Activated CD8-positive, alpha-beta memory T cell treated with anti-CD3 and anti-CD28 coated beads for 1 hour (primary cell): Measurements from ENCODE around the gene ACAD9.

Experiments used
- DNase-seq, 2 donors: peaks; one replicate each; pipeline ENCODE4 v3.0.0-alpha.2; 2020; ENCODE audit warnings: low read depth in 1 of 2; ENCODE audit errors: extremely low read depth in 1 of 2

ACAD9 gene

DNA sequence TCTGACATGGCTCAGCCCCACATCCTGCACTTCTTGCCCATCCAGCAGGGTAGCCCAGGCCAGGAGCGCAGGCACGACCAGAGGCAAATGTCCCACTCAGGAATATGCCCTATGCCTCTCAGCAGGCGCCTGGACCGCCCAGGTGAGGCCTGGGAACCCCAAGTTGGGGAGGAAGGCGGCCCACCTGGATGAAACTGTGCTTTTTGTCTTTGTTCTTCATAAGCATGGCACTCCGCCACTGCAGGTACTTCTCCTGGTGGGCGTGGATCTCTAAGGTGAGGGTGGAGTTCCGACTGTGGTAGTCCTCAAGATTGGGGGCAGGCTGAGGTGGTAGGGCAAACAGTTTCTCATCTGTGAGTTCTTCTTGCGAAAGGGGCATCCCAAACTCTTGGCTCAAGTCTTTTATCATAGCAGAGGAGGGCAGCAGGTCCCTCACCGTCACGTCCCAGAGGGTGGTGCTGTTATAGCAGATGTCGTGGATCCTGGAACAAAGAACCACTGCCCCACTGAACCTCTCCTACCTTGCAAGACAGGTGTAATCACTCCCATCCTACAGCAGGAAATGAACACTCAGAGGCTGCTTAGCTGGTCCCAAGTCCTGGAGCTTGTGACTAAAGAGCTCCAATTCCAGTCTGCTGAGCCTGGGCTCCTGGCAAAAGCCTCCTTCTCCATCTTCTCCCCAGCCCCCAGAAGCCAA is 53.2 kb downstream of the ACAD9 start:
- no peak for DNase-seq

DNA sequence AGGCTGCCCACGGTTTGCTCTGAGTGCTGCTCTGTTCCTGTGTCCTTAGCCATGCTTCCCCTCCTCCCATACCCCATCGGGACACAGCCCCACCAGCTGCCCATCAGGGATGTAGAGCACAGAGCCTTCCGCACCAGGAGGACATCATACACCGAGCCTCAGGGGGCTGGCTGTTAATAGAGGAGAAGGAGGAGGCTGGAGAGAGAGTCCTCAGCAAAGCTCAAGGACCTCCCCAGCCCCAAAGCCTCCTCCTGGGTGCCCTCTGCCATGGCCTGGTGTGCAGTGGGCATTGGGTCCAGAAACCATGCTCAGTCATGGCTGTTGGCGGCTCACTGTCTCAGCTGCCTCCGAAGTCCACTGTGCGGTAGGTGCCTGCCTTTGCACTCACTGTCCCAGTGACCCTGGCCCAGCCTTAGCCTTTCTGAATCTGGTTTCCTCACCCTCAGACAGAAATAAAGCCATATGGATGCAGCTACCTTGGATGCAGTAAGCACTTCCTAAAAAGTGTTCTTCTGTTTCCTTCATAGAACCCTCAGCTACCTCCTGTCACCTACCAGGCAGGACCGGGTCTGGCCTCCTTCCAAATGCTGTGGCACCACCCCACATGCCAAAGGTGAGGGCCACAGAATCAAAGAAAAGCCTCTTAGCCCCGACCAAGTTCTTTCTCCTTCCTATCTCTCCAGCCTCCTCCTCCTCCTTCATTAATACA is 53.9 kb downstream of the ACAD9 start:
- DNase-seq: no peak

DNA sequence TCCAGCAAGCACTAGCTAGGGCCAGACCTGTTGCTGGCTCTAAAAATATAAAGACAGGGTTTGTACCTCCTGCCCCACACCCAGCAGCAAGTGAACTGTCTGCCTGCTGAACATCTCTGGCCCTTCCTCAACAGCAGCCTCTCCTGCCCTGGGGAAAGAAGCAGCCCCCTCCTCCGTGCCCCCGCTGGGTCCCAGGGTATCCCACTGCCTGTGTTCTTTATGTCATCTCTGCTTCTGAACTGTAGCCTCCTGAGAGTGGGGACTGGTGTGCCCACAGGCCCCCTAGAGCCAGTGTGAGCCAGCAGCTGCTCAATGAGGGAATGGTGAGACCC is 54.5 kb downstream of the ACAD9 start:
- no peak for DNase-seq

DNA sequence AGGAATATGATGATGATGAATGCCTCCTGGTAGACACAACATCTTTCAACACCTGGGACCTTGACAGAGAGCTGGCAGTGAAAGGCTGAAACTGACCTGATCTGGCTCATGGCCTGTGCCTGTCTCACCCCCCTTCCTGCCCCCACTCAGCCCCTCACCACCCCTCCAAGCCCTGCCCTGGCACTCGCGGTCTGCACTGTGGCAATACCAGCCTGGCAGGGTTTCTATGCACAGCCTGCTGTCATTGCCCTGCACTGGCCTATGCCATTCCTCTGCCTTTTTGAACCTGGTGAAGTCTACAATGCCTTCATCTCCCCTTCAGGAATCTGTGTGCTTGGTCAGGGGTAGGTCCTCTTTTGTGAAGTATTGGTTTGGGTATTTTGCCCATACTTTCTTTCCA is 56.5 kb downstream of the ACAD9 start:
- no peak for DNase-seq

DNA sequence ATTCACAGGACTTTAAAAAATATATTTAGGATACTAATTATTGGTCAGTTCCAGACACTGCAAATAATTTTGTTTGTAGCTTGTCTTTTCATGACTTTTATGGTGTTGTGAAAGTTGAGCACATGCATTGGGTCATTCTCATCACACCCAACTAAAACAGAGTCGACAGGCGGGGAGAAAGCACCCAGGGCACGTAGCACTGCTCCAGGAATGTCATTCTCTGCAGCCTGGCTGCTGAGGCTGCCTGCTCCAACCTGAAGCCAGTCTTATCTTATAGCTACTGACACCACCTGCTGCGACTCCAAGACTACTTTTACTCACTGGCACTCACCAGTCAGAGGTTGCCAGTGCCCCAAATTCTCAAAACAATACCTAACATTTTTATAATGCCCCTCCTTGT is 56.9 kb downstream of the ACAD9 start:
- DNase-seq: no peak

DNA sequence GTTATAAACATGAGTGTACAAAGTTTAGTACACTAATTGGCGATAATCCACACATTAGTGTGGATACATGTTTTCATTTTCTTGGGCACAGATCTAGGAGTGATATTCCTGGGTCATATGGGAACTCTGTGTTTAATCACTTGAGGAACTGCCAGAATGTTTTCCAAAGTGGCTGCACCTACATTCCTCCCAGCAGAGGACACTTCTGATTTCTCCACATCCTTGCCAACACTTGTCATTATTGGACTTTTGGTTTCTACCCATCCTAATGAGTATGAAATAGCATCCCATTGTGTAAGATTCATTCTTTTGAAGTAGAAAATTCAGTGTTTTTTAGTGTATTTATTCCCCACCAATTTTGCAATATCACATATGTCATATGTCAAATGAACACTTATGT is 60.8 kb downstream of the ACAD9 start:
- DNase-seq: no peak

DNA sequence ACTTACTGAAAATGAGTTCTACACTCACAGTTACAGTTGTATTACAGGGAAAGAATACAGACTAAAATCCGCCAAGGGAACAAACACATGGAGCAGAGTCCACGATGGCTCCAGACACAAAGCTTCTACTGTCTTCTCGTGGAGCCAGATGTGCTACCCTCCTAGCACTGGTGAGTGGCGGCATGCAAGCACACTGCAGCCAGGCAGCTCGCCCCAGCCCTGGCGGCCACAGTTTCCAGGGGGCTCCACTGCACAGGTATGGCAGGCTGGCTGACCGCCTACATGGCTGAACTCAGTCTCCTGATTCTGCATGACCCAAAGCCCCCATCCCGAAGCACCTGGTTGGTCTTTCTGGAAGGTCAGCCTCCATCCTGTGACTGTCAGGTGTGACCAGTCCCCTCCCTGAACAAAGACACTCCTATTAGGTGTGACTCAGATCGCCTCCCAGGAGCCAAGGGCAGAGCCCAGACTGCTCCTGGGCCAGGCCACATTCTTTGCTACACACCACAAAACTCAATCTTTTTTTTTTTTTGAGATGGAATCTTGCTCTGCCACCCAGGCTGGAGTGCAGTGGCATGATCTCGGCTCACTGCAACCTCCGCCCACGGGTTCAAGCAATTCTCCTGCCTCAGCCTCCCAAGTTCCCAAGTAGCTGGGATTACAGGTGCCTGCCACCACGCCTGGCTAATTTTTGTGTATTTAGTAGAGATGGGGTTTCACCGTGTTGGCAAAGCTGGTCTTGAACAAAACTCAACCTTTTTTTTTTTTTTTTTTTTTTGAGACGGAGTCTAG is 62.9 kb downstream of the ACAD9 start:
- no peak for DNase-seq

DNA sequence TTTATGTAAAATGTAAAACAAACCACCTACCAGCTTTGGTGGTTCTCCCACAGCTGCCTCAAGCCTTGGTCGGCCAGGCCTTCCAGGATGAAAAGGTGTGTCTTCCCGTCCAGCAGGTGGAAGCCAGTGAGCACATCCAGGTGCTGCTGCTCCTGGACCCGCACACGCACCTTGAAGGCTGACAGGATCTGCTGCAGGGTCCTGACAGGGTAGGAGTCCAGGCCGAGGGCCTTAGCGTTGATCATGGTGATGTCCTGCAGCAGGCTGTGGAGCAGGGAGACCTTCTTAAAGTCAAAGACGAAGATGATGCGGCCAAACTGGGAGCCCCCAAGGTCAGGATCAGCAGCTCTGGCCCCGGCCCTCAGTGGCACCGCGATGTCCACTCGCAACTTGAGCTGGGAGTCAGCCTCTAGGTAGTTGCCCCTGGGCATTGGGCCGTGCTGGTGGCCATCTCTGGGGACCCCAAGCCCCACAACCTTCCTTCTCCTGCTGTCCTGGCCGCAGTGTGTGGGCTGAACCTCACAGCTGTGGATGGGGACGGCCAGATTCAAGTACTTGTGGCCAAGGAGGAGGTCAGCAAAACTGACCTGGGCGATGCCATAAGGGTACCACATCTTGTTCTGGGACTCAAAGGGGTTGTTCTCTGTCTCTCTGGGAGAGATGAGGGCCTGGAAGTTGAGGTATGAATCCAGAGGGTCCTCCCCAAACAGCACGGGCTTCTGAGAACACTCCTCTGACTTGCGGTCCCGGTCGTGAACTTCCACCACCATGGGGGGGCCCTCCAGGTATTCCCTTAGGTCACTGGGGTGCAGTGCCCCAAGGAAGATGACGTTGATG is 65.8 kb downstream of the ACAD9 start:
- DNase-seq: no peak

DNA sequence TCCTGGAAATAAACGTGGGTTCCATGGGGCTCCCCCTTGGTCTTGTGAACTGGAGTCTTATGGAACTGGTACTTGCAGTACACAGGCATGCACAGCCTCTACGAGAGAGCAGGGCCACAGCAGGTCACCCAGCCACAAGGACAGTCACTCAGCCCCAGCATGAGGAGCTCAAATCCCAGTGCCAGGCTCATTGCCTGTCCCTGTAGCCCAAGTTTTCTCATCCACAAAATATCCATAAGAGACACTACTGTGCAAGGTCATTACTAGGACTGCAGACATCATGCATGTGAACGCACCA is 66.4 kb downstream of the ACAD9 start:
- DNase-seq: no peak

DNA sequence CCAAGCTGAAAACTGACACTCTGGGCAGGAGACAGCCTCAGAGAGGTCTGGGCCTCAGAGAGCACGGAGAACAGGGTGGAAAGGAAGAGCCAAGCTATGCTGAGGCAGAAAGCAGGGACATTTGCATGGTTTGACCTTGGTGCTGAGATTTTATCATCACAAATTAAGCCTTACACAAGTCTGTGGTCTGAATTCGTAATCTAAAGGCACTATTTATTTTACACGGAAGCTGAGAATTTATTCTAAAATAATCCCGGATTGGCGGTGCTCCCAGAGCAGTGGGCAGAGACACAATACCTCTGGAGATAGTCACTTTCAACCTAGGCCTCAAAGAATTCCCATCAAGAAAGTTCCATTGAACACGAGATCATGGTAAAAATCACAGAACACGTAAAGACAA is 67.0 kb downstream of the ACAD9 start:
- no peak for DNase-seq

DNA sequence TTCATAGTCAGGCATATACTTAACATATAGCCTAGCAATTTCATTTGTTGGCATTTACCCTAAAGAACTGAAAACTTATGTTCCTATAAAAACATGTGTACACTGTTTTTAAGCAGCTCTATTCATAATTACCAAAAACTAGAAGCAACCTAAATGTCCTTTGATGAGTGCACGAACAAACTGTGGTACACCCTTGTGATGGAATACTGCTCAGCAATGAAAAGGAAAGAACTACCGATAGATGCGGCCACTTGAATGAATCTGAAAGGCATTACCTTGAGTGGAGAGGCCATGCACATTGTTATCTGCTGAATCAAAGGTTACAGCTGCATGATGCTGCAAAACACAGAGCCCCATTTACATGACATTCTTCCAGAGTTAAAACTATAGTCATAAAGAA is 69.7 kb downstream of the ACAD9 start:
- no peak for DNase-seq

DNA sequence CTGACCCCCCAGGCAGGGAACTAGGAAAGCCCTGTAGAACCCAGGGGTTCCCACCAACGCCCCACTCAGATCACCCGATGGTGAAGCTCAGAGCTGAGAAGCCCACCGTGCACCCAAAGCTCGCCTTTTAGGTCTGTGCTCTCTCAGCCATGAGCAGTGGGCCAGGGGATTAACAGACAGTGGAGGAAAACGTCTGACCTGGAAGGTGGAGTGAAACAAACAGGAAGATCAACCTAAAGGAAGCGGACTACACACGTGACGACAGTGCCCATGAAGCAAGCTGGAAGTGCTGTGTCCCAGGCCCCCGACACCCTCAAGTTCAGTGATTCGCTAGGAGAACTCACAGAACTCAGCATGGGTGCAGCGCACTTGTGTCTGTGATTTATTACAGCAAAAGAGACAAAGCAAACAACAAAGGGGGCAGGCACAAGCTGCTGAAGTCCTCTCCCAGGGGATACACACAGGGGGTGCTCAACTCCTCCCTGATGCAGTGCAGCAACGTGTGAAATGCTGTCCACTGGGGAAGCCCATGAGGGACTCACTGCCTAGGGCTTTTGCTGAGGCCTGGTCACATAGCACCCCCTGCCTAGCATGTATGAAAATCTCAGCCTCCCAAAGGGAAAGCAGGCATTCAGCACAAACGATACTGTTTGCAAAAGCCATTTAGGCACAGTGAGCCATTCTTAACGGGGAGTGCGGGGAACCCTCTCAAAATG is 71.0 kb downstream of the ACAD9 start:
- no peak for DNase-seq

DNA sequence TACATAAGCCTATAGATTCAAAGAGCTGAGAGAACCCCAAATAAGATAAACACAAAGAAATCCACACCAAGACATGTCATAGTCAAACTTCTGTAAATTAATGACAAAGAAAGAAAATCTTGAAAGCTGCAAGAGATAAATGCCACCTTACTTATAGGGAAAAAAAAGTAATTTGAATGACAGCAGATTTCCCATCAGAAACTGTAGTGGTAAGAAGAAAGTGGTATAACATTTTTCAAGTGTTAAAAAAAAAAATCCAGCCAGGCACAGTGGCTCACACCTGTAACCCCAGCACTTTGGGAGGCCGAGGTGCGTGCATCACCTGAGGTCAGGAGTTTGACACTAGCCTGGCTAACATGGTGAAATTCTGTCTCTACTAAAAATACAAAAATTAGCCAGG is 77.0 kb downstream of the ACAD9 start:
- DNase-seq: no peak
